CD14-positive monocyte (primary cell): ENCODE measurements around the gene FAM3C. TPM values are rescaled to one million over a fixed set of nuclear protein-coding genes. Genes with fewer than 3 reads are reported as not detected.

Experiments used
- DNase-seq, 3 donors: peaks; one replicate each; pipeline ENCODE4 v3.0.0-alpha.2; 2011 to 2022
- H2AFZ ChIP-seq: 2 replicates; pipeline ENCODE4 v1.6.0; 2012; ENCODE audit warnings: mild to moderate bottlenecking, low read depth, low read length, inconsistent platforms; ENCODE audit not compliant: insufficient read depth, poor library complexity, severe bottlenecking
- H3K27ac ChIP-seq, 2 donors: 1 replicate in 1 of 2; 2 replicates in 1 of 2; pipeline ENCODE4 v1.5.1; 2012 to 2013; ENCODE audit warnings: low read length in 2 of 2, control low read depth in 1 of 2, inconsistent platforms in 1 of 2, low read depth in 1 of 2, mild to moderate bottlenecking in 1 of 2
- H3K27me3 ChIP-seq, 2 donors: one replicate each; pipeline versions ENCODE4 v1.6.0 to v1.6.1; 2011 to 2013; ENCODE audit warnings: low read length in 2 of 2; ENCODE audit not compliant: control insufficient read depth in 2 of 2, insufficient read depth in 2 of 2
- H3K36me3 ChIP-seq, 2 donors: replicated peaks in 1 of 2; 1 replicate in 1 of 2; 2 replicates in 1 of 2; pipeline versions ENCODE4 v1.5.1 to v1.6.1; 2012 to 2013; ENCODE audit warnings: low read length in 2 of 2, control low read depth in 1 of 2, inconsistent platforms in 1 of 2, mild to moderate bottlenecking in 1 of 2; ENCODE audit not compliant: insufficient read depth in 2 of 2, control insufficient read depth in 1 of 2
- H3K4me1 ChIP-seq, 2 donors: 1 replicate in 1 of 2; 2 replicates in 1 of 2; pipeline versions ENCODE4 v1.5.1 to v1.6.1; 2012 to 2013; ENCODE audit warnings: low read length in 2 of 2, control low read depth in 1 of 2, inconsistent platforms in 1 of 2, mild to moderate bottlenecking in 1 of 2, moderate library complexity in 1 of 2; ENCODE audit not compliant: insufficient read depth in 2 of 2, control insufficient read depth in 1 of 2
- H3K4me2 ChIP-seq: replicated peaks from 2 replicates; pipeline ENCODE3; 2012; ENCODE audit warnings: low read length, moderate library complexity, mild to moderate bottlenecking; ENCODE audit not compliant: poor library complexity, severe bottlenecking; ENCODE audit errors: extremely low read depth
- H3K4me3 ChIP-seq, 3 experiments: fragments of 200-600 bp in 1 of 3; sonication (generic) in 1 of 3; replicated peaks in 1 of 3; 1 replicate in 2 of 3; 2 replicates in 1 of 3; pipeline ENCODE4 v1.5.1; 2011 to 2013; ENCODE audit warnings: low read length in 3 of 3, mild to moderate bottlenecking in 3 of 3, control low read depth in 2 of 3, low read depth in 2 of 3, inconsistent platforms in 1 of 3, moderate library complexity in 1 of 3
- H3K79me2 ChIP-seq: 2 replicates; pipeline ENCODE4 v1.6.0; 2012; ENCODE audit warnings: mild to moderate bottlenecking, control low read depth, inconsistent platforms, low read length, moderate library complexity; ENCODE audit not compliant: insufficient read depth
- H3K9ac ChIP-seq: 2 replicates; pipeline ENCODE4 v1.6.0; 2017; ENCODE audit warnings: low read length, mild to moderate bottlenecking; ENCODE audit not compliant: insufficient read depth, poor library complexity, severe bottlenecking
- H3K9me3 ChIP-seq, 2 donors: replicated peaks in 1 of 2; 1 replicate in 1 of 2; 2 replicates in 1 of 2; pipeline versions ENCODE4 v1.5.1 to v1.6.1; 2012 to 2013; ENCODE audit warnings: low read length in 2 of 2, control low read depth in 1 of 2; ENCODE audit not compliant: control insufficient read depth in 1 of 2, insufficient read depth in 1 of 2
- H4K20me1 ChIP-seq: 2 replicates; pipeline ENCODE4 v1.6.0; 2012; ENCODE audit warnings: mild to moderate bottlenecking, low read length, control low read depth, moderate library complexity; ENCODE audit not compliant: insufficient read depth
- H3K27ac Mint-ChIP-seq, 7 donors: one replicate each; pipeline ENCODE4 v1.8.0; 2020; ENCODE audit warnings: mild to moderate bottlenecking in 7 of 7, mixed read lengths in 7 of 7, moderate library complexity in 6 of 7, inconsistent platforms in 2 of 7
- H3K27me3 Mint-ChIP-seq, 3 donors: one replicate each; pipeline ENCODE4 v1.8.0; 2021 to 2022; ENCODE audit warnings: low read depth in 3 of 3, mild to moderate bottlenecking in 3 of 3, mixed read lengths in 3 of 3, moderate library complexity in 3 of 3, inconsistent platforms in 1 of 3
- H3K36me3 Mint-ChIP-seq, 2 donors: one replicate each; pipeline ENCODE4 v1.8.0; 2020; ENCODE audit warnings: mixed read lengths in 2 of 2, inconsistent platforms in 1 of 2, mild to moderate bottlenecking in 1 of 2
- H3K4me1 Mint-ChIP-seq: one replicate; pipeline ENCODE4 v1.8.0; 2020; ENCODE audit warnings: mild to moderate bottlenecking, mixed read lengths
- H3K4me3 Mint-ChIP-seq, 2 donors: one replicate each; pipeline ENCODE4 v1.8.0; 2020; ENCODE audit warnings: mild to moderate bottlenecking in 2 of 2, mixed read lengths in 2 of 2, moderate library complexity in 1 of 2
- H3K9me3 Mint-ChIP-seq, 7 donors: one replicate each; pipeline ENCODE4 v1.8.0; 2020 to 2022; ENCODE audit warnings: mixed read lengths in 7 of 7, mild to moderate bottlenecking in 6 of 7, moderate library complexity in 6 of 7, inconsistent platforms in 2 of 7
- CTCF ChIP-seq: fragments of 200-600 bp; IDR thresholded peaks from one replicate; pipeline ENCODE4 v1.8.0; 2022; ENCODE audit warnings: antibody characterized with exemption, mild to moderate bottlenecking
- WGBS: methylation state at CpG from one replicate; pipeline ENCODE4 v1.1.5; 2013; ENCODE audit warnings: missing lambda C conversion rate; ENCODE audit not compliant: insufficient coverage; 5-methylcytosine and 5-hydroxymethylcytosine counted together
- intact Hi-C, 2 donors: fragments of 100-400 bp; cut with micrococcal nuclease; formaldehyde crosslinking; loops; one replicate each; pipeline versions ENCODE4 v1.15.0 to v1.15.1; 2023
- polyA plus RNA-seq, 3 donors: library from polyadenylated mRNA; depleted of rRNA in 1 of 3; unstranded in 2 of 3; stranded (reverse) in 1 of 3; fragments of 300-500 nt in 2 of 3; fragments of >200 nt in 1 of 3; fragmentation: Illumina TruSeq in 2 of 3; gene quantifications; 1 replicate in 2 of 3; 2 replicates in 1 of 3; pipeline ENCODE4 v1.2.3, GENCODE V29; 2012 to 2021

Gene FAM3C
- polyA plus RNA-seq, 3 donors, result 5.5 to 13.0 (median 7.3) TPM

GRCh38 chr7:121313793-121314676 is 82.1 kb downstream of the FAM3C start:
- Histone ChIP-seq H3K4me2 (no peak overlapping the region), H3K79me2 (no peaks in the 10 kb centered on the region), H3K36me3 (no peaks in the 10 kb centered on the region), H3K4me3 (no peak overlapping the region), H3K4me1 (no peaks in the 10 kb centered on the region), H2AFZ (no peak overlapping the region), H3K9ac (no peak overlapping the region), H3K27me3 (no peaks in the 10 kb centered on the region), H3K27ac (no peak overlapping the region), H3K9me3 (no peaks in the 10 kb centered on the region), H4K20me1 (no peaks in the 10 kb centered on the region)
- Mint-ChIP-seq H3K9me3 (peaks cover 0 to 13% (median 3%) of the 10 kb centered on the region in 7 donors), H3K27me3 (peaks cover 3 to 7% (median 3%) of the 10 kb centered on the region in 3 donors), H3K36me3 (no peaks in the 10 kb centered on the region), H3K27ac (no peak overlapping the region), H3K4me3 (no peak overlapping the region), H3K4me1 (no peaks in the 10 kb centered on the region)
- WGBS, result 56% methylated on average over 4 of the region's 9 CpGs
- TF ChIP-seq CTCF, result no peak
- DNase-seq, result no peak
- intact Hi-C loops, result no loop called here

DNA sequence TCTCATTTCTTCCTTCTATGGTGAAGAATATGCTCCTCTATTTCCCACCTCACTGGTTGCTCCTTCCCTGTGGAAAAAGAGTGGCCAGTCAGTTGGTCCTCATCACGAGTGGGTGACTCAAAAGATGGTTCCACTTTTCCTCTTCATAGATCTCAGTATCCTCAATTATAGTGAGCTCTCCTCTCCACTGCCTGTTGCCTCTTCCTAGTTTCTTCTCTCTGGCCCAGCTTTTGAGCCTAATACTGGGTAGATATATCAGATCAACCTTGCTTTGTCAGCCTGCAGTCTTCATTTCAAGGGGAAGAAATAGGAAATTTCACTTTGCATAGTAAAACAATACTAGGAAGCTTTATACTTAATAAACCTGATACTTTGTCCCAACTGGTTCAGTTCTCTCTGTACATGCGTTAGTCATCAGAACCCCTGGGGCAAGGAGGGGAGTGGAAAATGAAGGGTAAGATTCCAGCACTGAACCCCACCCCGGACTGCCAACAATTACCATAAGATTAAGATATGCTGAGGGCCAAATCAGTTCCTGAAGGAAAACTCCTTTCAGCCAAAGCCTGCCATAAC is 82.8 kb downstream of the FAM3C start:
- H3K9me3 Mint-ChIP-seq, result peaks cover 0 to 12% (median 4%) of the 10 kb centered on the region in 7 donors
- Histone ChIP-seq H3K9me3 (no peaks in the 10 kb centered on the region), H3K4me1 (no peaks in the 10 kb centered on the region), H2AFZ (no peak overlapping the region), H3K4me3 (no peak overlapping the region), H3K27ac (no peak overlapping the region), H4K20me1 (no peaks in the 10 kb centered on the region), H3K36me3 (no peaks in the 10 kb centered on the region), H3K79me2 (no peaks in the 10 kb centered on the region), H3K9ac (no peak overlapping the region), H3K27me3 (no peaks in the 10 kb centered on the region), H3K4me2 (no peak overlapping the region)
- intact Hi-C loops, result no loop called here
- no peak for DNase-seq
- no peaks in the 10 kb centered on the region for H3K36me3 Mint-ChIP-seq
- H3K27me3 Mint-ChIP-seq, result peaks cover 3 to 7% (median 3%) of the 10 kb centered on the region in 3 donors
- H3K27ac Mint-ChIP-seq, result no peak overlapping the region
- H3K4me1 Mint-ChIP-seq, result no peaks in the 10 kb centered on the region
- no CpG with 5 or more reads among the region's 3 CpGs for WGBS
- no peak overlapping the region for H3K4me3 Mint-ChIP-seq
- no peak for TF ChIP-seq CTCF
